ENCODE results near the gene AQP7. TPM values are rescaled to one million over a fixed set of nuclear protein-coding genes. Genes with fewer than 3 reads are reported as not detected.

AQP7 gene
- total and polyA plus RNA-seq, 4 donors: 4.8 to 22.3 (median 14.5) TPM

- Histone ChIP-seq H3K9me3 (ENCODE audit: control insufficient read depth in 4 of 4, low read length in 3 of 4) (no peaks in the 10 kb centered on the region), H3K4me3 (ENCODE audit: low read depth in 1 of 3, low read length in 3 of 3) (no peak overlapping the region), H3K27me3 (ENCODE audit: control insufficient read depth in 4 of 4, insufficient read depth in 4 of 4, low read length in 3 of 4) (no peaks in the 10 kb centered on the region), H3K9ac (ENCODE audit: low read depth in 1 of 2, low read length in 2 of 2) (no peak overlapping the region), H3K36me3 (ENCODE audit: control insufficient read depth in 4 of 4, insufficient read depth in 3 of 4, low read depth in 1 of 4, low read length in 3 of 4) (peaks cover 5 to 12% (median 8%) of the 10 kb centered on the region in 4 donors), H3K27ac (ENCODE audit: low read depth in 1 of 2, low read length in 2 of 2) (no peak overlapping the region), H3K4me1 (ENCODE audit: control insufficient read depth in 4 of 4, insufficient read depth in 4 of 4, low read length in 3 of 4) (no peaks in the 10 kb centered on the region)
- no peak for DNase-seq (ENCODE audit: low spot score)
- 72% methylated on average over 2 of the region's 2 CpGs for WGBS
- no peak for TF ChIP-seq CTCF (IDR thresholded peaks at IDR 0.05; ENCODE audit: low read depth, low read length, missing input control)
- TF ChIP-seq MAX (IDR thresholded peaks at IDR 0.05): no peak
- no peak for TF ChIP-seq ZBTB33 (IDR thresholded peaks at IDR 0.05)
- TF ChIP-seq SP1 (IDR thresholded peaks at IDR 0.05): no peak
- TF ChIP-seq RXRA (IDR thresholded peaks at IDR 0.05): no peak
- no peak for TF ChIP-seq FOXA1 (IDR thresholded peaks at IDR 0.05)
- TF ChIP-seq ATF3 (IDR thresholded peaks at IDR 0.05): no peak
Measured at GRCh38 chr9:33437205-33437604, 34.8 kb upstream of the AQP7 start.

GRCh38 chr9:33436445-33436844 lies 34.1 kb upstream of the AQP7 start:
- 69% methylated on average over 8 of the region's 8 CpGs for WGBS
- Histone ChIP-seq H3K9ac (ENCODE audit: low read depth in 1 of 2, low read length in 2 of 2) (no peak overlapping the region), H3K36me3 (ENCODE audit: control insufficient read depth in 4 of 4, insufficient read depth in 3 of 4, low read depth in 1 of 4, low read length in 3 of 4) (peaks cover 2 to 6% (median 2%) of the 10 kb centered on the region in 4 donors), H3K4me3 (ENCODE audit: low read depth in 1 of 3, low read length in 3 of 3) (no peak overlapping the region), H3K4me1 (ENCODE audit: control insufficient read depth in 4 of 4, insufficient read depth in 4 of 4, low read length in 3 of 4) (no peaks in the 10 kb centered on the region), H3K27me3 (ENCODE audit: control insufficient read depth in 4 of 4, insufficient read depth in 4 of 4, low read length in 3 of 4) (no peaks in the 10 kb centered on the region), H3K9me3 (ENCODE audit: control insufficient read depth in 4 of 4, low read length in 3 of 4) (no peaks in the 10 kb centered on the region), H3K27ac (ENCODE audit: low read depth in 1 of 2, low read length in 2 of 2) (no peak overlapping the region)
- DNase-seq (ENCODE audit: low spot score): no peak
- no peak for TF ChIP-seq FOXA2 (IDR thresholded peaks at IDR 0.05)
- TF ChIP-seq NR2F2 (IDR thresholded peaks at IDR 0.05): peak; percentile 38

GRCh38 chr9:33435821-33436277 lies 33.5 kb upstream of the AQP7 start:
- WGBS: 90% methylated on average over 8 of the region's 8 CpGs
- H3K9ac ChIP-seq (ENCODE audit: low read depth in 1 of 2, low read length in 2 of 2): no peak overlapping the region
- H3K36me3 ChIP-seq (ENCODE audit: control insufficient read depth in 4 of 4, insufficient read depth in 3 of 4, low read depth in 1 of 4, low read length in 3 of 4): peaks cover 0 to 3% (median under 1%) of the 10 kb centered on the region in 4 donors
- no peak overlapping the region for H3K27ac ChIP-seq (ENCODE audit: low read depth in 1 of 2, low read length in 2 of 2)
- H3K4me3 ChIP-seq (ENCODE audit: low read depth in 1 of 3, low read length in 3 of 3): no peak overlapping the region
- H3K27me3 ChIP-seq (ENCODE audit: control insufficient read depth in 4 of 4, insufficient read depth in 4 of 4, low read length in 3 of 4): no peaks in the 10 kb centered on the region
- no peak for DNase-seq (ENCODE audit: low spot score)
- H3K4me1 ChIP-seq (ENCODE audit: control insufficient read depth in 4 of 4, insufficient read depth in 4 of 4, low read length in 3 of 4): no peaks in the 10 kb centered on the region
- H3K9me3 ChIP-seq (ENCODE audit: control insufficient read depth in 4 of 4, low read length in 3 of 4): no peaks in the 10 kb centered on the region
- TF ChIP-seq JUND (IDR thresholded peaks at IDR 0.05): no peak
- no peak for TF ChIP-seq HNF4G (IDR thresholded peaks at IDR 0.05)
- TF ChIP-seq YY1 (IDR thresholded peaks at IDR 0.05): no peak
- no peak for TF ChIP-seq FOXA2 (IDR thresholded peaks at IDR 0.05)
- no peak for TF ChIP-seq ATF3 (IDR thresholded peaks at IDR 0.05)
- no peak for TF ChIP-seq NR2F2 (IDR thresholded peaks at IDR 0.05)
- TF ChIP-seq TAF1 (conservative IDR thresholded peaks at IDR 0.05): no peak
- TF ChIP-seq REST (IDR thresholded peaks at IDR 0.05): no peak

All from liver (tissue), 9 donors.